Measurements from ENCODE around the gene CYCS. TPM values are rescaled to one million over a fixed set of nuclear protein-coding genes. Genes with fewer than 3 reads are reported as not detected.

The CYCS gene
- total and polyA plus RNA-seq, 2 donors (not counting 1 experiment from before 2014, with no cell fraction given): 46.7 to 51.3 TPM

DNA sequence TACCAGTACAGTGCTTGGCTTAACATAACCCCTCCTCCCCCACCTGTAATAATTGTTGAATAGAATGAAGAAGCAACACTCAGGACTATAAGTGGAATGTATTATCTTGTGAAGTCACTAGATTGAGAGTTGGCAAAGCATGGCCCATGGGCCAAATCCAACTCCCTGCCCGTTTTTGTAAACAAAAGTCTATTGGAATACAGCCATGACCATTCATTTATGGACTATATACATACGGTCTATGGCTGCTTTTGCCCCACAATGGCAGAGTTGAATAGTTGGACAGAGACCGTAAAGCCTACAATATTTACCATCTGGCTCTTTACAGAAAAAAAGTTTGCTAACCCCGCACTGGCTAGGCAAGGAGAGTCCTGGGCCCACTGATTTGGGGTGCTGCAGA lies 48.1 kb upstream of the CYCS start:
- Histone ChIP-seq H3K4me1 (ENCODE audit: control insufficient read depth in 2 of 2, insufficient read depth in 2 of 2, low read length in 2 of 2) (no peaks in the 10 kb centered on the region), H3K27ac (ENCODE audit: low read length in 2 of 2) (no peak overlapping the region), H3K27me3 (replicated peaks in 1 of 4; ENCODE audit: control extremely low read depth in 1 of 4, control insufficient read depth in 3 of 4, insufficient read depth in 4 of 4, low read length in 3 of 4) (no peaks in the 10 kb centered on the region), H3K4me2 (replicated peaks; ENCODE audit: low read depth, low read length, poor library complexity, severe bottlenecking) (no peak overlapping the region), H3K36me3 (replicated peaks in 1 of 2; ENCODE audit: control extremely low read depth in 1 of 2, control insufficient read depth in 1 of 2, extremely low read depth in 1 of 2, insufficient read depth in 2 of 2, low read length in 1 of 2) (peaks cover 5 to 7% of the 10 kb centered on the region in 2 experiments), H3K79me2 (ENCODE audit: control insufficient read depth, insufficient read depth, low read length) (no peaks in the 10 kb centered on the region), H3K9me3 (ENCODE audit: control extremely low read depth in 1 of 3, control insufficient read depth in 2 of 3, insufficient read depth in 1 of 3, low read length in 2 of 3) (no peaks in the 10 kb centered on the region), H3K9ac (ENCODE audit: low read length) (no peak overlapping the region), H2AFZ (ENCODE audit: insufficient read depth, low read depth, low read length, poor library complexity, severe bottlenecking) (no peak overlapping the region), H3K4me3 (ENCODE audit: control extremely low read depth in 1 of 5, extremely low read depth in 1 of 5, insufficient read depth in 1 of 5, low read depth in 2 of 5, low read length in 4 of 5) (no peak overlapping the region), H4K20me1 (ENCODE audit: control insufficient read depth, insufficient read depth, low read length, poor library complexity, severe bottlenecking) (no peaks in the 10 kb centered on the region)
- CTCF ChIA-PET: interaction anchor here (0.6 to 1.1 kb wide), 2 partner anchors 9 to 12 kb away, joined by 3 read pairs; no protein-coding TSS in a partner anchor
- WGBS (ENCODE audit: insufficient coverage): 64% methylated on average over 4 of the region's 4 CpGs
- DNase-seq: no peak
- Mint-ChIP-seq H3K27me3 (no peaks in the 10 kb centered on the region), H3K9me3 (ENCODE audit: insufficient read depth) (no peaks in the 10 kb centered on the region), H3K4me3 (no peak overlapping the region), H3K27ac (no peak overlapping the region), H3K4me1 (peaks cover 2% of the 10 kb centered on the region)
- TF ChIP-seq, protein P1, sequence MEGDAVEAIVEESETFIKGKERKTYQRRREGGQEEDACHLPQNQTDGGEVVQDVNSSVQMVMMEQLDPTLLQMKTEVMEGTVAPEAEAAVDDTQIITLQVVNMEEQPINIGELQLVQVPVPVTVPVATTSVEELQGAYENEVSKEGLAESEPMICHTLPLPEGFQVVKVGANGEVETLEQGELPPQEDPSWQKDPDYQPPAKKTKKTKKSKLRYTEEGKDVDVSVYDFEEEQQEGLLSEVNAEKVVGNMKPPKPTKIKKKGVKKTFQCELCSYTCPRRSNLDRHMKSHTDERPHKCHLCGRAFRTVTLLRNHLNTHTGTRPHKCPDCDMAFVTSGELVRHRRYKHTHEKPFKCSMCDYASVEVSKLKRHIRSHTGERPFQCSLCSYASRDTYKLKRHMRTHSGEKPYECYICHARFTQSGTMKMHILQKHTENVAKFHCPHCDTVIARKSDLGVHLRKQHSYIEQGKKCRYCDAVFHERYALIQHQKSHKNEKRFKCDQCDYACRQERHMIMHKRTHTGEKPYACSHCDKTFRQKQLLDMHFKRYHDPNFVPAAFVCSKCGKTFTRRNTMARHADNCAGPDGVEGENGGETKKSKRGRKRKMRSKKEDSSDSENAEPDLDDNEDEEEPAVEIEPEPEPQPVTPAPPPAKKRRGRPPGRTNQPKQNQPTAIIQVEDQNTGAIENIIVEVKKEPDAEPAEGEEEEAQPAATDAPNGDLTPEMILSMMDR (IDR thresholded peaks at IDR 0.05): no peak
- no peak for TF ChIP-seq EZH2 (IDR thresholded peaks at IDR 0.05; ENCODE audit: borderline replicate concordance, insufficient read depth, low read depth, low read length, poor library complexity, severe bottlenecking)
- POLR2A ChIA-PET: no interaction called here
- no peak for ATAC-seq (ENCODE audit: low read depth)
- intact Hi-C loops (cut with micrococcal nuclease): no loop called here

DNA sequence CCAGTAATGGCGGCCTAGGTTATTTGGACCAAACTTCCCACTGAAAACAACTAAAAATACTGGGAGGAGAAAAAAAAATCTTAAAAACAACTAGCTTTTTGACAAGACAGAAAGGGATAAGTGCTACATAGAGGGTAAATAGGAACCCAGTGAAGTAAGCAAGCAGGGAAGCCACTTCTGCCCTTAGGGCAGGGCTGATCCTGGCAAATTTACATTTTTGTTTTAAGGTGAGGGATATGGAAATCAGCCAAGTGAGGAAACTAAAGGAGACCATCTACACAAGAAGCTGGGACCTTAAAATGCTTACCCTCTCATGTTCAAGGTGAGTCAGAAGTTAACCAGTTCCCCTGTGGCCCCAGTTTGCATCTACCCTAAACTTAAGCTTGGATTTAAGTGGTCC lies 46.5 kb upstream of the CYCS start:
- Histone ChIP-seq H3K27ac (ENCODE audit: low read length in 2 of 2) (no peak overlapping the region), H3K9ac (ENCODE audit: low read length) (no peak overlapping the region), H3K36me3 (replicated peaks in 1 of 2; ENCODE audit: control extremely low read depth in 1 of 2, control insufficient read depth in 1 of 2, extremely low read depth in 1 of 2, insufficient read depth in 2 of 2, low read length in 1 of 2) (peaks cover 7 to 10% of the 10 kb centered on the region in 2 experiments), H3K4me3 (ENCODE audit: control extremely low read depth in 1 of 5, extremely low read depth in 1 of 5, insufficient read depth in 1 of 5, low read depth in 2 of 5, low read length in 4 of 5) (no peak overlapping the region), H4K20me1 (ENCODE audit: control insufficient read depth, insufficient read depth, low read length, poor library complexity, severe bottlenecking) (no peaks in the 10 kb centered on the region), H3K4me2 (replicated peaks; ENCODE audit: low read depth, low read length, poor library complexity, severe bottlenecking) (no peak overlapping the region), H2AFZ (ENCODE audit: insufficient read depth, low read depth, low read length, poor library complexity, severe bottlenecking) (no peak overlapping the region), H3K27me3 (replicated peaks in 1 of 4; ENCODE audit: control extremely low read depth in 1 of 4, control insufficient read depth in 3 of 4, insufficient read depth in 4 of 4, low read length in 3 of 4) (no peaks in the 10 kb centered on the region), H3K9me3 (ENCODE audit: control extremely low read depth in 1 of 3, control insufficient read depth in 2 of 3, insufficient read depth in 1 of 3, low read length in 2 of 3) (no peaks in the 10 kb centered on the region), H3K79me2 (ENCODE audit: control insufficient read depth, insufficient read depth, low read length) (no peaks in the 10 kb centered on the region), H3K4me1 (ENCODE audit: control insufficient read depth in 2 of 2, insufficient read depth in 2 of 2, low read length in 2 of 2) (no peaks in the 10 kb centered on the region)
- H3K27me3 Mint-ChIP-seq: no peaks in the 10 kb centered on the region
- H3K27ac Mint-ChIP-seq: no peak overlapping the region
- ATAC-seq (ENCODE audit: low read depth): no peak
- H3K9me3 Mint-ChIP-seq (ENCODE audit: insufficient read depth): no peaks in the 10 kb centered on the region
- intact Hi-C loops (cut with micrococcal nuclease): no loop called here
- no CpG with 5 or more reads among the region's 1 CpG for WGBS (ENCODE audit: insufficient coverage)
- H3K4me1 Mint-ChIP-seq: no peaks in the 10 kb centered on the region
- TF ChIP-seq, protein P1 (IDR thresholded peaks at IDR 0.05): no peak
- TF ChIP-seq EZH2 (IDR thresholded peaks at IDR 0.05; ENCODE audit: borderline replicate concordance, insufficient read depth, low read depth, low read length, poor library complexity, severe bottlenecking): no peak
- ChIA-PET CTCF (no interaction called here), POLR2A (no interaction called here)
- no peak overlapping the region for H3K4me3 Mint-ChIP-seq
- no peak for DNase-seq
